GM19463 (cell line): Measurements from ENCODE around the gene FAM114A1.
"Not testable (repeated sequence)": the region's sequence is repeated elsewhere in the genome, so short reads cannot be mapped to it uniquely, and the experiment has no call there.

Experiments
- ATAC-seq: cut with Tn5 transposase; IDR thresholded peaks from one replicate; pipeline ENCODE4 v1.9.1; 2021; ENCODE audit warnings: mild to moderate bottlenecking, moderate library complexity; ENCODE audit not compliant: unreplicated experiment

The FAM114A1 gene

GRCh38 chr4:38898245-38898644, 30.6 kb downstream of the FAM114A1 start:
- no peak for ATAC-seq

DNA sequence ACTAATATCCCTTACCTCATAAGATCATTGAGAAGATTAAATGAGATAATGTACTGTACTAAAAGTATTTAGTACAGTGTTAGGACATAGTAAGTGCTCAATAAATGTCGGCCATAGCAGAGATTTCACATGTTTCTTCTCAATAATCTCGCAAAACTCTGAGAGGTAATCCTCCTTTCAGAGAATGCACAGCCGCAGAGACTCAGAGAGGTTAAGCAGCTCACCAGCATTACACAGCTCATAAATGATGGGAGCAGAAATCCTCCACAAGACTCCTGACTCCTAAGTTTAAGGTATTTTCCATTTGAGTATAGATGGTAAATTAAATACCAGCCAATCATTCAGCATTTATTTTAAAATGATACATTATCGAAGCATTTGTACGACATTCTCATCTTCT, 34.6 kb downstream of the FAM114A1 start:
- no peak for ATAC-seq

GRCh38 chr4:38902695-38903094, 35.1 kb downstream of the FAM114A1 start:
- ATAC-seq = no peak

GRCh38 chr4:38904090-38904666, 36.6 kb downstream of the FAM114A1 start:
- no peak for ATAC-seq

- no peak for ATAC-seq
Measured at GRCh38 chr4:38904682-38905081, 37.1 kb downstream of the FAM114A1 start.

DNA sequence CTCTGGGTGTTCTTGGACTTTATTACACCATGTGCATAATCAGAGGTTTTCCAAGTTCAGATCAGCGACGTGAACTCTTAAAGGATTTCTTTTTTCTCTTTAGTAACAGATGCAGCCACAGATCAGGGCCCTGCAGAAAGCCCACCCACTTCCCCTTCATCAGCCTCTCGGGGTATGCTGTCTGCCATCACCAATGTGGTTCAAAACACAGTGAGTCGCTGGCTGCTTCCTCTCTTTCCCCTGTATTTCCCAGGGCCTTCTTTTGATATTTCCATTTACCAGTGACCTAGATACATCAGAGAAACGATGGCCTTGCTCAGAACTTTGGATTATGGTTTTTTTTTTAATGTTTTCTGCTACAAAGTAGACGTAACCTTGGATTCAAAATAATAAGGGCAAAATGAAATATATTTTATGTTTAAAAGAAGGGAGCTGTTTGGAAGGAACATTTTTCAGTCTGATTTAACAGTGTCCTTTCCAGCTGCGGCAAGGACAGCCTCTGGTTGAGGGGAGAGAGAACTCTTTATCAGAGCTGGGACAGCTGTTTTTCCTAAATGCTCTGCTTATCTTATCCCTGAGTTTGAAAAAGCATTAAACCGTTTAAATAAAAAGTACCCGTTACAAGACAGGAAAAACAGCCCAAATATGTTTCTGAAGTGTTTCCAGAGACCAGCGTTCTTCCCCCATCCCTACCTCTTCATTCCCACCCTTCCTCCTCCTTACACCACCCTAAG, 38.2 kb downstream of the FAM114A1 start:
- no peak for ATAC-seq

- no peak for ATAC-seq
Measured at GRCh38 chr4:38907696-38908270, 40.2 kb downstream of the FAM114A1 start.

- ATAC-seq = no peak
Measured at GRCh38 chr4:38909015-38909414, 41.4 kb downstream of the FAM114A1 start.

- ATAC-seq = no peak
Measured at GRCh38 chr4:38911257-38911656, 43.7 kb downstream of the FAM114A1 start.

DNA sequence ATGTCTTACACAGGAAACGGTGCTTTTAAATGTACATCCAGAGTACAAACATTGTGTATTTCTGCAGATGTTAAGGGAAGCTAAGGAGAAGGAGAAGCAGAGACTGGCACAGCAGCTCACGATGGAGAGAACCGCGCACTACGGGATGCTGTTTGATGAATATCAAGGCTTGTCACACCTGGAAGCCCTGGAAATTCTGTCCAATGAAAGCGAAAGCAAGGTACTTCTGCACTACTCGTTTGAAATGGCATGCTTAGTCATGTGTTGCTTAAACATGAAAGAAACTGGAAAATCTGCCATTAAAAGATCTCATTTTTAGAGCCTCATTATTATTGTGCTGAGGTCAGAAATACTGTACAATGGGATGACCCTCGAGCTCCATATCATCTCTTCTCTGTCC, 47.2 kb downstream of the FAM114A1 start:
- ATAC-seq = peak; percentile 65

DNA sequence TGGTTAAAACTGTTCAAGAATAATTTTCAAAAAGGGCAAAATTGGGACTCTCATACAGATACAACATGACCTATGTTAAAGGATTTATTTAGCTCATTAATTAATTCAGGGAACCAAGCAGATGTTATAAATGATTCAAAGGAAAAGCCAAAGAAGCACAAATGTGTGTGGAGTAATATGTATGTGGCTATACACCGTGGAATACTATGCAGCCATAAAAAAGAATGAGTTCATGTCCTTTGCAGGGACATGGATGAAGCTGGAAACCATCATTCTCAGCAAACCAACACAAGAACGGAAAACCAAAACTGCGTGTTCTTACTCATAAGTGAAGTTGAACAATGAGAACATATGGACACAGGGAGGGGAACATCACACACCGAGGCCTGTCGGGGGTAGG, 48.7 kb downstream of the FAM114A1 start:
- ATAC-seq = not testable (repeated sequence)

- no peak for ATAC-seq
Measured at GRCh38 chr4:38917481-38918025, 49.9 kb downstream of the FAM114A1 start.

GRCh38 chr4:38919494-38919893, 51.9 kb downstream of the FAM114A1 start:
- no peak for ATAC-seq

DNA sequence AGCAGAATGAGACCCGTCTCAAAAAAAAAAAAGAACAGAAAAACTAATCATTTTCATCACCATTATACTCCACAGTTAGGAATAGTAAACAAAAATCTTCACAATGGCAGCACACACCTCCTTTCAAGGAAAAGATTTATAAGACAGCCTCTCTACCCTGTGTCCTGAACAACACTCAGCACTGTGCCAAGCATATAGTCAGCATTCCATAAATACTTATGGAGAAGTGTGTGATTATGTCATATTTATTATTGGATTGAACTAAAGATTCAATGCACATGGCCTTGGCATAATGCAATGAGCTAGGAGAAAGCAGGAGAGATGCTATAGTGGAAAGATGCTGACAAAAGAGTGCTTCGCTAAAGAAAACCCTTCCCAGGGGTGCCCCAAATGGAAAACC, 52.6 kb downstream of the FAM114A1 start:
- no peak for ATAC-seq

- no peak for ATAC-seq
Measured at GRCh38 chr4:38920677-38921076, 53.1 kb downstream of the FAM114A1 start.

DNA sequence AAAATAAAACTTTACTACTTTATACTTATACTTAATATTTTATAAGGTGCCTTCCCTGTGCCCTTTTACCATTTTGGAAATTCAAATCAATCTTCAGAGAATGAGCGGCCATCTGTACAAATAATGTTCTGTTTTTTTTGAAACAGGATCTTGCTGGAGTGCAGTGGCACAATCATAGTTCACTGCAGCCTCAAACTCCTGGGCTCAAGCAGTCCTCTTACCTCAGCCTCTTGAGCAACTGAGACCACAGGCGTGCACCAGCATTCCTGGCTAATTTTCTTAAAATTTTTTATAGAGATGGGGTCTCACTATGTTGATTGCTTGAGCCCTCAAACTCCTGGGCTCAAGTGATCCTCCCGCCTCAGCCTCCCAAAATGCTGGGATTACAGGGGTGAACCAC, 53.5 kb downstream of the FAM114A1 start:
- ATAC-seq = no peak

- no peak for ATAC-seq
Measured at GRCh38 chr4:38923746-38924145, 56.1 kb downstream of the FAM114A1 start.

DNA sequence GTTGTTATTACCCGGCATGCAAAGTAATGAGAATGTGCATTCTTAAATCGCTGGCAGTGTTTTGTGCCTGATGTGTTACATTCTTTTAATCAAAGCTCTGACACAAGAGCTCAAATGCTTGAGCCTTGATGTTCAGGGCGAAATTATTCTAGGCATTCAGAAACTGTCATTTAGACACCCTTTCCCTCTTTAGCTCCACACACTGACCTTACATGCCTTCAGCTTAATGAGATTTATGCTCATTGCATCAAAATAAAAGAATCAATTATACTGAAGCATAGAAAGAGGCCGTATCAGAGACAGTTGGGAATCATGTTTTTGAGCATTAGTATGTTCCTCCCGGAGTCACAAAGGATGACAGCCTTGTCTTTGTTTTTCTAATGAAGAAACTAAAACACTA, 56.7 kb downstream of the FAM114A1 start:
- ATAC-seq = no peak

- ATAC-seq = no peak
Measured at GRCh38 chr4:38925492-38926413, 58.1 kb downstream of the FAM114A1 start.

DNA sequence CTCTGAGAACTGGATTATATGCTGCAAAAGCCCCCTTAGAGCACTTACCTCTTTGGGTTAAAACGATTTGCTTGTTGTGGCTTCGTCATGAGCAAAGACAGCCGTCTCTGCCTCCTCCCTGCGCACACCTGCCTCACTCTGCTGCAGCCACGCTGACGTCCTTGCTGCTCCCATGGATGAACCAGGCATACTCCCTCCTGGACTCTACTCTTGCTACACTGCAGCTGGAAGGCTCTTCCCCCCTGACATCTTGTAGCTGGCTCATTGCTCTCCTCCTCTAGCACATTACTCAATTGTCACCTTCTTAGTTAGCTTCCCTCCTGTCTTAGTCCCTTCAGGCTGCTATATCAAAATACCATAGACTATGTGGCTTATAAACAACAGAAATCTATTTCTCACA, 59.3 kb downstream of the FAM114A1 start:
- no peak for ATAC-seq

DNA sequence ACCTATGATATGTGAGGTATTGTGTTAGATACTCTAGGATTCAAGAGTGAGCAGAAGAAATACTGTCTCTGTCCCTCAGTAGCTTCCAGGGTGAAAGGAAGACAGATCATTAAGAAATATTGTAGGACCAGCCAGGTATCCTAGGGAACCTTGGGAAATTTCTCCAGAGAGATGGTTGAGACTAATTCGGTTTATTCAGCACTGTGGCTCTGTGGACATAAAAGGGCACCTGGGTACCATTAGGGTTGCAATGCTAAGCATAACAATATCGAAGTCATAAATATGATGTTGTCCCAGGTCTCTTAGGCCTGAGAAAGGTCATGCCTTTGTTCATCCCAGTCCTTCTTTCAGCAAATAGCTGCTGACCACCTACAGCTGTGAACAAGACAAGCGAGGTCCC, 61.0 kb downstream of the FAM114A1 start:
- ATAC-seq = no peak
